ENCODE measurements around the gene OTULIN. TPM values are rescaled to one million over a fixed set of nuclear protein-coding genes. Genes with fewer than 3 reads are reported as not detected.

Gene OTULIN
- total and polyA plus RNA-seq, 11 donors = 7.6 to 42.0 (median 27.1) TPM

DNA sequence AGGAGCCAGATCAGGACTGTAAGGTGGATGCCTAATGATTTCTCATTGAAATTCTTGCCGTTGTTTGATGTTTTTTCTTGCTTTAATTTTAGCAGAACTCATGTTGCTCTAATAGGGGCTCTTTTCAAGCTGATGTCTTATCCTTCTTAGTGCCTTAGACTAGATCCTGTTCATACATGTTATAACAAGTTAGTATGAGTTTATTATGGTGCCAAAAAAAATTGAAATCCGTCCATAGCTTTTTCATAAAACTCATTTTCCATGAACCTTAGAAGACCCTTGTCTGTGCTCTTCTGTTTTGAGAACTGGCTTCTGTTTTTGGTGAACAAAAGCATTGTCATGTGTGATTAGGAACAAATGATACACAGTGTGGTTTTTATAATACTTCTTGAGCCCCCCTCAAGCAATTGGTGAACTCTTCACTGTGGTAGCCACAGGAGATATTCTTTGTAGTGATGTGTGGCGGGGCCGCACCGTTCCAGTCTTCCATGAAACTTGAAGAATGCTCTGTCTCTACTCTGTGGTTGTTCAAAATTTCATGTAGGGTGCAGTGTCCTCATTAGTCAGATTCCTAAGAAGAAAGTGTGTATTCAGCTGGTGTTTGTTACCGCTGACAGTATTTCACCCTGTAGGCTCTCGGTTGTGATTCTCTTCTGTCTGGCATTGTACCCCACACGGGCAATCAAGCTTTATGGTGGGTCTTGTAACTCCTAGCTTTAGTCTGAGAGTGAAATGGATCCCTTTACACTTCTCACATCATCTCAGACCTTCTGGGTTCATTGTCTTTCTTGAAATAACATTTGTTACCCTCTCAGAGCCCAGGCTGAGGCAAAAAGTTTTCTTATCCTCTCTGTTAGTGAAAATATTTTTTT lies 10.7 kb downstream of the OTULIN start:
- peaks cover 4 to 89% (median 64%) of the 10 kb centered on the region in 12 donors for H3K4me1 ChIP-seq
- no peak for TF ChIP-seq POLR2A (IDR thresholded peaks at IDR 0.05)
- TF ChIP-seq, protein P1, sequence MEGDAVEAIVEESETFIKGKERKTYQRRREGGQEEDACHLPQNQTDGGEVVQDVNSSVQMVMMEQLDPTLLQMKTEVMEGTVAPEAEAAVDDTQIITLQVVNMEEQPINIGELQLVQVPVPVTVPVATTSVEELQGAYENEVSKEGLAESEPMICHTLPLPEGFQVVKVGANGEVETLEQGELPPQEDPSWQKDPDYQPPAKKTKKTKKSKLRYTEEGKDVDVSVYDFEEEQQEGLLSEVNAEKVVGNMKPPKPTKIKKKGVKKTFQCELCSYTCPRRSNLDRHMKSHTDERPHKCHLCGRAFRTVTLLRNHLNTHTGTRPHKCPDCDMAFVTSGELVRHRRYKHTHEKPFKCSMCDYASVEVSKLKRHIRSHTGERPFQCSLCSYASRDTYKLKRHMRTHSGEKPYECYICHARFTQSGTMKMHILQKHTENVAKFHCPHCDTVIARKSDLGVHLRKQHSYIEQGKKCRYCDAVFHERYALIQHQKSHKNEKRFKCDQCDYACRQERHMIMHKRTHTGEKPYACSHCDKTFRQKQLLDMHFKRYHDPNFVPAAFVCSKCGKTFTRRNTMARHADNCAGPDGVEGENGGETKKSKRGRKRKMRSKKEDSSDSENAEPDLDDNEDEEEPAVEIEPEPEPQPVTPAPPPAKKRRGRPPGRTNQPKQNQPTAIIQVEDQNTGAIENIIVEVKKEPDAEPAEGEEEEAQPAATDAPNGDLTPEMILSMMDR (IDR thresholded peaks at IDR 0.05) = no peak
- DNase-seq (no peak), ATAC-seq (no peak)
- no peaks in the 10 kb centered on the region for H3K9me3 ChIP-seq
- intact Hi-C loops (cut with DNase I) = no loop called here
- 85 to 92% (median 89%) methylated on average over 8 of the region's 8 CpGs for WGBS, 4 donors
- peaks cover 0 to 25% (median 6%) of the 10 kb centered on the region in 9 donors for H3K36me3 ChIP-seq
- H3K27ac ChIP-seq = peak overlapping the region in 10 of 12 donors; percentile 15 to 74 (median 51)
- peak overlapping the region in 3 of 12 donors; percentile 6 to 41 (median 12) for H3K4me3 ChIP-seq
- H3K27me3 ChIP-seq = no peaks in the 10 kb centered on the region

DNA sequence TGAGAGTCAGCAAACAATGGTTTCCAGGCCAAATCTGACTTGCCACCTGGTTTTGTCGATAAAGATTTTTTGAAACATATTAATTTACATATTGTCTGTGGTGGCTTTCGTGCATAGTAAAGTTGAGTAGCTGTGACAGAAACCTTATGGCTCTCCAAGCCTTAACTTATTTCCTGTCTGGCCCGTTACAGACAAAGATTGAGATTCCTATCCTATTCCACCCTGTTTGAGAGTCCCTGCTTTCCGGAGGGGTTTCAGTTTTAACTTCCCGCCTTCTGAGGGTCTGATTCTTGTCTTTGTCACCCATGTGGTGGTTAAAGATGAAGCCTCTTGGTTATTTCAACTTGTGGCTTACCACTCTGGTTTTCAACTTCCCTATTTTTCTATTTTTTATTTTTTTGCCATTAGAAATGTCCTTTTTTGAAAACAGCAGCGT lies 11.4 kb downstream of the OTULIN start:
- Histone ChIP-seq H3K27me3 (no peaks in the 10 kb centered on the region), H3K9me3 (no peaks in the 10 kb centered on the region), H3K4me1 (peaks cover 4 to 86% (median 59%) of the 10 kb centered on the region in 12 donors), H3K27ac (peak overlapping the region in 10 of 12 donors; percentile 15 to 74 (median 51)), H3K36me3 (peaks cover 0 to 32% (median 13%) of the 10 kb centered on the region in 9 donors), H3K4me3 (peak overlapping the region in 5 of 12 donors; percentile 1 to 41 (median 6))
- intact Hi-C loops (cut with DNase I) = no loop called here
- no peak for ATAC-seq
- no peak for TF ChIP-seq POLR2A (IDR thresholded peaks at IDR 0.05)
- TF ChIP-seq, protein P1 (IDR thresholded peaks at IDR 0.05) = no peak
- WGBS, 4 donors = 48 to 59% (median 53%) methylated on average over 6 of the region's 6 CpGs
- no peak for DNase-seq

- no peak for TF ChIP-seq POLR2A (IDR thresholded peaks at IDR 0.05)
- DNase-seq (peak in 2 of 5 donors; percentile 40 to 51), ATAC-seq (peak in 3 of 4 donors; percentile 39 to 57 (median 41))
- Histone ChIP-seq H3K36me3 (peaks cover 0 to 36% (median 17%) of the 10 kb centered on the region in 9 donors), H3K27ac (peak overlapping the region in 10 of 12 donors; percentile 15 to 74 (median 51)), H3K9me3 (no peaks in the 10 kb centered on the region), H3K4me1 (peaks cover 4 to 86% (median 54%) of the 10 kb centered on the region in 12 donors), H3K27me3 (no peaks in the 10 kb centered on the region), H3K4me3 (peak overlapping the region in 5 of 12 donors; percentile 1 to 41 (median 6))
- 44 to 53% (median 47%) methylated on average over 3 of the region's 3 CpGs for WGBS, 4 donors
- intact Hi-C loops (cut with DNase I) = no loop called here
These were observed 11.8 kb downstream of the OTULIN start for GRCh38 chr5:14676320-14676719.

- Histone ChIP-seq H3K4me1 (peaks cover 4 to 75% (median 41%) of the 10 kb centered on the region in 12 donors), H3K9me3 (no peaks in the 10 kb centered on the region), H3K36me3 (peaks cover 0 to 57% (median 41%) of the 10 kb centered on the region in 9 donors), H3K4me3 (no peak overlapping the region), H3K27me3 (no peaks in the 10 kb centered on the region), H3K27ac (peak overlapping the region; percentile 46 to 88 (median 74))
- TF ChIP-seq POLR2A (IDR thresholded peaks at IDR 0.05) = no peak
- TF ChIP-seq, protein P1 (IDR thresholded peaks at IDR 0.05) = no peak
- DNase-seq (peak in 2 of 5 donors; percentile 47 to 48), ATAC-seq (peak; percentile 68 to 73 (median 70))
- WGBS, 4 donors = 39 to 45% (median 42%) methylated on average over 5 of the region's 5 CpGs
- intact Hi-C loops (cut with DNase I) = no loop called here
These were observed 14.3 kb downstream of the OTULIN start for GRCh38 chr5:14678773-14679334.
